ENCODE data around the gene RNF175.

Gene RNF175

GRCh38 chr4:153759407-153760316 is at the start of gene RNF175:
RNF175 (minus strand) TSS chr4:153760024; CDS start chr4:153759862, 162 bp downstream.
- DNase-seq = no peak

GRCh38 chr4:153809307-153809706 is 49.5 kb upstream of the RNF175 start:
- DNase-seq = no peak

- DNase-seq = no peak
Observed at GRCh38 chr4:153808175-153808574, 48.4 kb upstream of the RNF175 start.

- DNase-seq = no peak
Observed at GRCh38 chr4:153806073-153806472, 46.2 kb upstream of the RNF175 start.

GRCh38 chr4:153804722-153805121 is 44.9 kb upstream of the RNF175 start:
- no peak for DNase-seq

- DNase-seq = no peak
Observed at GRCh38 chr4:153799694-153800074, 39.9 kb upstream of the RNF175 start.

- DNase-seq = no peak
Observed at GRCh38 chr4:153798901-153799693, 39.3 kb upstream of the RNF175 start.

GRCh38 chr4:153798420-153798819 is 38.6 kb upstream of the RNF175 start:
- DNase-seq = no peak

- no peak for DNase-seq
Observed at GRCh38 chr4:153794006-153794405, 34.2 kb upstream of the RNF175 start.

- no peak for DNase-seq
Observed at GRCh38 chr4:153792618-153793247, 32.9 kb upstream of the RNF175 start.

- DNase-seq = no peak
Observed at GRCh38 chr4:153791746-153792617, 32.2 kb upstream of the RNF175 start.

GRCh38 chr4:153790962-153791551 is 31.2 kb upstream of the RNF175 start:
- no peak for DNase-seq

- no peak for DNase-seq
Observed at GRCh38 chr4:153790500-153790865, 30.7 kb upstream of the RNF175 start.

GRCh38 chr4:153789741-153790499 is 30.1 kb upstream of the RNF175 start:
- no peak for DNase-seq

GRCh38 chr4:153788413-153789276 is 28.8 kb upstream of the RNF175 start, which contains the start of gene SFRP2:
SFRP2 (minus strand) TSS chr4:153789083; CDS start chr4:153788835, 248 bp downstream.
- no peak for DNase-seq

- no peak for DNase-seq
Observed at GRCh38 chr4:153788051-153788412, 28.2 kb upstream of the RNF175 start.

GRCh38 chr4:153787575-153787974 is 27.8 kb upstream of the RNF175 start:
- DNase-seq = no peak

- DNase-seq = no peak
Observed at GRCh38 chr4:153787061-153787560, 27.3 kb upstream of the RNF175 start.

GRCh38 chr4:153785910-153786721 is 26.3 kb upstream of the RNF175 start:
- DNase-seq = no peak

Measured in CD4-positive, alpha-beta T cell treated with Interferon gamma for 1 hour (primary cell).